HCT116 (cell line): Measurements from ENCODE around the gene KCNK5. TPM values are rescaled to one million over a fixed set of nuclear protein-coding genes. Genes with fewer than 3 reads are reported as not detected.

Experiments used
- ATAC-seq: fragments of 200-7000 bp; cut with Tn5 transposase; 2 replicates; pipeline ENCODE4 v1.9.1; 2020; ENCODE audit warnings: mild to moderate bottlenecking, moderate library complexity
- BruUV-seq: library from RNA; stranded (reverse); fragments of 400-500 nt; replicated peaks from 2 replicates; lab custom pipeline; 2021; lab: Mats Ljungman, UMichigan
- CTCF ChIA-PET: fragments of 300-600 bp; sonication (Branson Sonifier 250); formaldehyde crosslinking; loops from one replicate; lab custom pipeline; 2021; ENCODE audit warnings: antibody characterized with exemption; lab: Charles Lee
- POLR2A ChIA-PET: fragments of 300-600, 350-600 bp; sonication (Branson Sonifier 250); formaldehyde crosslinking; loops from one replicate; lab custom pipeline; 2021; ENCODE audit warnings: antibody characterized with exemption; lab: Charles Lee
- RAD21 ChIA-PET, 2 experiments: fragments of 300-600 bp; sonication (Branson Sonifier 250); formaldehyde crosslinking; loops; one replicate each; lab custom pipeline; 2023; ENCODE audit warnings: low total read pairs in 2 of 2; ENCODE audit not compliant: uncharacterized antibody in 2 of 2, unreplicated experiment in 2 of 2, low non-redundant PET in 1 of 2; lab: Charles Lee
- DNase-seq: peaks from one replicate; pipeline ENCODE4 v3.0.0-alpha.2; 2010; ENCODE audit warnings: low read depth, low spot score
- H2AFZ ChIP-seq: fragments of 200-600 bp; shearing (Covaris generic), sonication (generic); 2 replicates; pipeline ENCODE4 v1.6.1; 2017; ENCODE audit warnings: low read depth, mixed run types, mixed read lengths, antibody characterized with exemption, low read length; ENCODE audit not compliant: poor library complexity, severe bottlenecking
- H3K27ac ChIP-seq: 2 replicates; pipeline ENCODE4 v1.5.1; 2012; ENCODE audit warnings: low read depth, low read length
- H3K27me3 ChIP-seq: fragments of 200-600 bp; sonication (generic); 2 replicates; pipeline ENCODE4 v1.6.1; 2016; ENCODE audit warnings: mixed run types, low read length, mixed read lengths; ENCODE audit not compliant: insufficient read depth
- H3K36me3 ChIP-seq, 2 experiments: fragments of 200-500 bp in 1 of 2; fragments of 200-600 bp in 1 of 2; sonication (Bioruptor generic) in 1 of 2; sonication (generic) in 1 of 2; 2 replicates each; pipeline versions ENCODE4 v1.5.1 to v1.6.1; 2014 to 2016; ENCODE audit warnings: low read length in 2 of 2, inconsistent platforms in 1 of 2, mixed read lengths in 1 of 2, mixed run types in 1 of 2; ENCODE audit not compliant: insufficient read depth in 2 of 2, control insufficient read depth in 1 of 2
- H3K4me1 ChIP-seq, 2 experiments: fragments of 200-600 bp in 1 of 2; sonication (generic) in 1 of 2; 2 replicates each; pipeline versions ENCODE4 v1.5.1 to v1.6.1; 2012 to 2017; ENCODE audit warnings: low read length in 2 of 2, inconsistent platforms in 1 of 2, mild to moderate bottlenecking in 1 of 2, mixed read lengths in 1 of 2, mixed run types in 1 of 2, moderate library complexity in 1 of 2; ENCODE audit not compliant: insufficient read depth in 2 of 2, control insufficient read depth in 1 of 2
- H3K4me2 ChIP-seq: fragments of 200-600 bp; sonication (generic); 2 replicates; pipeline ENCODE4 v1.6.1; 2017; ENCODE audit warnings: mixed run types, low read length, mixed read lengths
- H3K4me3 ChIP-seq, 2 experiments: fragments of 200-600 bp in 1 of 2; sonication (generic) in 1 of 2; replicated peaks in 1 of 2; 2 replicates each; pipeline ENCODE4 v1.5.1; 2011 to 2016; ENCODE audit warnings: low read length in 2 of 2, control low read depth in 1 of 2, low read depth in 1 of 2, mild to moderate bottlenecking in 1 of 2, mixed read lengths in 1 of 2, mixed run types in 1 of 2
- H3K79me2 ChIP-seq: fragments of 200-600 bp; sonication (generic); 2 replicates; pipeline ENCODE4 v1.6.1; 2017; ENCODE audit warnings: mild to moderate bottlenecking, mixed run types, low read length, moderate library complexity, mixed read lengths; ENCODE audit not compliant: insufficient read depth
- H3K9ac ChIP-seq: fragments of 200-600 bp; sonication (generic); 2 replicates; pipeline ENCODE4 v1.6.1; 2016; ENCODE audit warnings: low read length, mixed read lengths
- H3K9me2 ChIP-seq: fragments of 200-600 bp; sonication (generic), shearing (Covaris generic); 2 replicates; pipeline ENCODE4 v1.6.1; 2017; ENCODE audit warnings: mixed run types, mild to moderate bottlenecking, moderate library complexity; ENCODE audit not compliant: insufficient read depth
- H3K9me3 ChIP-seq, 2 experiments: fragments of 200-500 bp in 1 of 2; fragments of 200-600 bp in 1 of 2; sonication (Bioruptor generic) in 1 of 2; sonication (generic) in 1 of 2; 2 replicates each; pipeline ENCODE4 v1.6.1; 2014 to 2017; ENCODE audit warnings: low read length in 2 of 2, mixed read lengths in 2 of 2, inconsistent platforms in 1 of 2, low read depth in 1 of 2, mild to moderate bottlenecking in 1 of 2, mixed run types in 1 of 2, moderate library complexity in 1 of 2; ENCODE audit not compliant: control insufficient read depth in 1 of 2, insufficient read depth in 1 of 2
- H4K20me1 ChIP-seq: fragments of 200-600 bp; sonication (generic), shearing (Covaris generic); 2 replicates; pipeline ENCODE4 v1.6.1; 2017; ENCODE audit warnings: mixed run types, mild to moderate bottlenecking, moderate library complexity; ENCODE audit not compliant: insufficient read depth
- CTCF ChIP-seq, 3 experiments: fragments of 200-600 bp in 1 of 3; sonication (generic) in 1 of 3; IDR thresholded peaks in 2 of 3; conservative IDR thresholded peaks in 1 of 3; 2 replicates each; pipeline ENCODE4 v1.5.1; 2012 to 2017; ENCODE audit warnings: low read depth in 2 of 3, low read length in 2 of 3, antibody characterized with exemption in 1 of 3, borderline replicate concordance in 1 of 3, control low read depth in 1 of 3, mild to moderate bottlenecking in 1 of 3, mixed read lengths in 1 of 3, mixed run types in 1 of 3, moderate library complexity in 1 of 3; ENCODE audit not compliant: insufficient read depth in 1 of 3
- EGR1 ChIP-seq: IDR thresholded peaks from 2 replicates; pipeline ENCODE4 v1.6.1; 2012; ENCODE audit warnings: low read depth
- SIN3A ChIP-seq: IDR thresholded peaks from 2 replicates; pipeline ENCODE4 v1.6.1; 2012; ENCODE audit warnings: low read depth
- SP1 ChIP-seq: IDR thresholded peaks from 2 replicates; pipeline ENCODE4 v1.6.1; 2012; ENCODE audit warnings: low read depth
- SRF ChIP-seq: IDR thresholded peaks from 2 replicates; pipeline ENCODE4 v1.6.1; 2012; ENCODE audit warnings: low read depth
- YY1 ChIP-seq: IDR thresholded peaks from 2 replicates; pipeline ENCODE4 v1.6.1; 2011; ENCODE audit warnings: low read length, low read depth, moderate library complexity, mild to moderate bottlenecking; ENCODE audit not compliant: insufficient replicate concordance; ENCODE audit errors: extremely low read depth
- ZBTB33 ChIP-seq: IDR thresholded peaks from 2 replicates; pipeline ENCODE4 v1.6.1; 2011; ENCODE audit warnings: mild to moderate bottlenecking, low read length, moderate library complexity; ENCODE audit not compliant: insufficient replicate concordance; ENCODE audit errors: extremely low read depth
- ZNF274 ChIP-seq: fragments of 200-500 bp; sonication (Bioruptor generic); IDR thresholded peaks from 2 replicates; pipeline ENCODE4 v1.6.1; 2014; ENCODE audit warnings: mild to moderate bottlenecking, low read depth, low read length, inconsistent platforms
- intact Hi-C: fragments of 100-400 bp; cut with micrococcal nuclease; formaldehyde crosslinking; loops from 2 replicates; pipeline ENCODE4 v1.10.0; 2022
- total RNA-seq: library from RNA; stranded (reverse); gene quantifications from one replicate; pipeline ENCODE4 v1.2.1, GENCODE V29; 2021; ENCODE audit not compliant: unreplicated experiment

KCNK5 gene
- total RNA-seq, 1 experiment from 2014 or later = 9.5 TPM

- TF ChIP-seq SP1 (no peak), CTCF (IDR thresholded peaks at IDR 0.05 in 2 of 3, conservative IDR thresholded peaks at IDR 0.05 in 1 of 3; ENCODE audit: borderline replicate concordance in 1 of 3, insufficient read depth in 1 of 3, low read depth in 2 of 3, low read length in 2 of 3) (no peak), EGR1 (no peak)
- TF ChIP-seq, all 23 proteins: peak for 0
These were observed 61.2 kb downstream of the KCNK5 start (continued) for GRCh38 chr6:39167866-39168625.

GRCh38 chr6:39167321-39167720 is 62.0 kb downstream of the KCNK5 start:
- H3K27me3 ChIP-seq = no peaks in the 10 kb centered on the region
- intact Hi-C loops = loop anchor here (2.0 kb wide), 1 partner anchor 143 kb away; no protein-coding TSS in a partner anchor
- ChIA-PET POLR2A (no interaction called here), RAD21 (interaction anchor here (0.8 to 2.4 kb wide), 2 partner anchors 135 to 136 kb away, joined by 4 to 12 read pairs; no protein-coding TSS in a partner anchor), CTCF (interaction anchor here (1.2 to 8.6 kb wide), 2 partner anchors 136 to 170 kb away, joined by 3 to 123 read pairs; no protein-coding TSS in a partner anchor)
- H4K20me1 ChIP-seq = no peaks in the 10 kb centered on the region
- no peaks in the 10 kb centered on the region for H3K36me3 ChIP-seq
- no peak overlapping the region for H3K4me3 ChIP-seq
- H2AFZ ChIP-seq = no peak overlapping the region
- TF ChIP-seq ZBTB33 (no peak), YY1 (no peak), SRF (no peak), ZNF274 (no peak), SIN3A (no peak)
- no peaks in the 10 kb centered on the region for H3K9me2 ChIP-seq
- H3K9me3 ChIP-seq = peaks cover 0 to 6% of the 10 kb centered on the region in 2 experiments; a peak in 2 of 4 replicates
- no peaks in the 10 kb centered on the region for H3K4me1 ChIP-seq
- H3K27ac ChIP-seq = no peak overlapping the region
- H3K4me2 ChIP-seq = no peak overlapping the region
- ATAC-seq (no peak), DNase-seq (no peak)
- no peaks in the 10 kb centered on the region for H3K79me2 ChIP-seq
- no peak overlapping the region for H3K9ac ChIP-seq
- no TSS peak for BruUV-seq
